Astrocyte (in vitro differentiated cells and primary cell): ENCODE data around the gene LHCGR. TPM values are rescaled to one million over a fixed set of nuclear protein-coding genes. Genes with fewer than 3 reads are reported as not detected.

Experiments used
- DNase-seq: peaks from one replicate; pipeline ENCODE4 v3.0.0-alpha.2; 2010; ENCODE audit warnings: low read depth
- FAIRE-seq: peaks from 2 replicates; lab custom pipeline; 2011; peaks lifted over from hg19 to GRCh38; lab: Jason Lieb, UNC
- H2AFZ ChIP-seq: 2 replicates; pipeline ENCODE4 v1.6.0; 2012; ENCODE audit warnings: low read depth, low read length, inconsistent platforms
- H3K27ac ChIP-seq: 2 replicates; pipeline ENCODE4 v1.5.1; 2011; ENCODE audit warnings: low read depth, low read length, inconsistent platforms
- H3K27me3 ChIP-seq: 2 replicates; pipeline ENCODE4 v1.6.0; 2011; ENCODE audit warnings: low read length, inconsistent platforms; ENCODE audit not compliant: insufficient read depth
- H3K36me3 ChIP-seq: 2 replicates; pipeline ENCODE4 v1.5.1; 2011; ENCODE audit warnings: low read length, inconsistent platforms; ENCODE audit not compliant: insufficient read depth
- H3K4me1 ChIP-seq: 2 replicates; pipeline ENCODE4 v1.5.1; 2011; ENCODE audit warnings: low read length, inconsistent platforms; ENCODE audit not compliant: insufficient read depth
- H3K4me2 ChIP-seq: 2 replicates; pipeline ENCODE4 v1.6.0; 2012; ENCODE audit warnings: low read length, inconsistent platforms
- H3K4me3 ChIP-seq: 2 replicates; pipeline ENCODE4 v1.5.1; 2011; ENCODE audit warnings: low read depth, mild to moderate bottlenecking, low read length, inconsistent platforms; ENCODE audit not compliant: insufficient read depth
- H3K79me2 ChIP-seq: 2 replicates; pipeline ENCODE4 v1.6.0; 2012; ENCODE audit warnings: mild to moderate bottlenecking, low read length, inconsistent platforms; ENCODE audit not compliant: insufficient read depth
- H3K9ac ChIP-seq: 2 replicates; pipeline ENCODE4 v1.6.0; 2012; ENCODE audit warnings: mild to moderate bottlenecking, low read length, inconsistent platforms
- H3K9me3 ChIP-seq: 2 replicates; pipeline ENCODE4 v1.5.1; 2012; ENCODE audit warnings: low read depth, mild to moderate bottlenecking, low read length, inconsistent platforms; ENCODE audit not compliant: insufficient read depth
- H4K20me1 ChIP-seq: 2 replicates; pipeline ENCODE4 v1.6.0; 2012; ENCODE audit warnings: low read length, inconsistent platforms; ENCODE audit not compliant: insufficient read depth
- H3K27ac Mint-ChIP-seq: one replicate; pipeline ENCODE4 v1.8.0; 2021; ENCODE audit warnings: mild to moderate bottlenecking, mixed read lengths; ENCODE audit not compliant: unreplicated experiment
- H3K27me3 Mint-ChIP-seq: one replicate; pipeline ENCODE4 v1.8.0; 2021; ENCODE audit warnings: low read depth, mixed read lengths; ENCODE audit not compliant: unreplicated experiment
- H3K36me3 Mint-ChIP-seq: one replicate; pipeline ENCODE4 v1.8.0; 2021; ENCODE audit warnings: low read depth, mixed read lengths; ENCODE audit not compliant: unreplicated experiment
- H3K4me1 Mint-ChIP-seq: one replicate; pipeline ENCODE4 v1.8.0; 2021; ENCODE audit warnings: low read depth, mixed read lengths; ENCODE audit not compliant: unreplicated experiment
- H3K4me3 Mint-ChIP-seq: one replicate; pipeline ENCODE4 v1.8.0; 2021; ENCODE audit warnings: mild to moderate bottlenecking, moderate library complexity, mixed read lengths; ENCODE audit not compliant: unreplicated experiment
- H3K9me3 Mint-ChIP-seq: one replicate; pipeline ENCODE4 v1.8.0; 2021; ENCODE audit warnings: mild to moderate bottlenecking, mixed read lengths; ENCODE audit not compliant: unreplicated experiment
- EZH2 ChIP-seq: IDR thresholded peaks from 2 replicates; pipeline ENCODE4 v1.6.1; 2012; ENCODE audit warnings: mild to moderate bottlenecking, low read length, inconsistent platforms; ENCODE audit not compliant: insufficient read depth
- total RNA-seq: library from RNA; stranded (reverse); gene quantifications from 2 replicates; pipeline ENCODE4 v1.2.1, GENCODE V29; 2021
- TF ChIP-seq, protein P1 (sequence below): IDR thresholded peaks from 2 replicates; pipeline ENCODE4 v1.5.1; 2011; ENCODE audit warnings: low read depth, mild to moderate bottlenecking, inconsistent platforms, low read length, moderate library complexity; ENCODE audit not compliant: insufficient read depth

The LHCGR gene
- total RNA-seq, 1 donor from 2014 or later: not detected

DNA sequence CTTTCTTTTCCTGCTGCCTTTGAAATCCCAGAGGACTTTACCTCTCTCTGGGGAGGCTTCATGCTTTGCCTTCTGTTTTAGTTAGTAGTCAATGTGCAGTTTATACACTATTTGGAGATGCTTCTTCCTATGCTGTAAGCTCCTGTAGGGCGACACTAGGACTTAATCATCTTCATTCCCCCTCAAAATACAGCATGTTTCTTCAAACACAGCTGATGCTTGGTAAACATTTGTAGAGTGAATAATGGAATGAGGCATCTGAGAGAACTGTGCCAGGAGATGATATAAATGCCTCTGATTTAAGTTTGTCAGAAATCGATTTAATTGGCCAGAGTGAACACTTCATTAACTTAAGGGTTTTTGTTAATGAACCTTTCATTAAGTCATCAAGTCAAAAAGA lies 43.4 kb downstream of the LHCGR start:
- Histone ChIP-seq H3K9ac (no peak overlapping the region), H3K9me3 (no peaks in the 10 kb centered on the region), H3K27ac (no peak overlapping the region), H3K4me3 (no peak overlapping the region), H3K36me3 (no peaks in the 10 kb centered on the region), H4K20me1 (no peaks in the 10 kb centered on the region), H3K4me2 (no peak overlapping the region), H3K27me3 (no peaks in the 10 kb centered on the region), H3K79me2 (no peaks in the 10 kb centered on the region), H2AFZ (no peak overlapping the region), H3K4me1 (peaks cover 7% of the 10 kb centered on the region)
- Mint-ChIP-seq H3K4me3 (no peak overlapping the region), H3K36me3 (no peaks in the 10 kb centered on the region), H3K4me1 (peaks cover 17% of the 10 kb centered on the region), H3K27me3 (no peaks in the 10 kb centered on the region), H3K9me3 (no peaks in the 10 kb centered on the region), H3K27ac (no peak overlapping the region)
- DNase-seq (no peak), FAIRE-seq (no peak)
- TF ChIP-seq, protein P1, sequence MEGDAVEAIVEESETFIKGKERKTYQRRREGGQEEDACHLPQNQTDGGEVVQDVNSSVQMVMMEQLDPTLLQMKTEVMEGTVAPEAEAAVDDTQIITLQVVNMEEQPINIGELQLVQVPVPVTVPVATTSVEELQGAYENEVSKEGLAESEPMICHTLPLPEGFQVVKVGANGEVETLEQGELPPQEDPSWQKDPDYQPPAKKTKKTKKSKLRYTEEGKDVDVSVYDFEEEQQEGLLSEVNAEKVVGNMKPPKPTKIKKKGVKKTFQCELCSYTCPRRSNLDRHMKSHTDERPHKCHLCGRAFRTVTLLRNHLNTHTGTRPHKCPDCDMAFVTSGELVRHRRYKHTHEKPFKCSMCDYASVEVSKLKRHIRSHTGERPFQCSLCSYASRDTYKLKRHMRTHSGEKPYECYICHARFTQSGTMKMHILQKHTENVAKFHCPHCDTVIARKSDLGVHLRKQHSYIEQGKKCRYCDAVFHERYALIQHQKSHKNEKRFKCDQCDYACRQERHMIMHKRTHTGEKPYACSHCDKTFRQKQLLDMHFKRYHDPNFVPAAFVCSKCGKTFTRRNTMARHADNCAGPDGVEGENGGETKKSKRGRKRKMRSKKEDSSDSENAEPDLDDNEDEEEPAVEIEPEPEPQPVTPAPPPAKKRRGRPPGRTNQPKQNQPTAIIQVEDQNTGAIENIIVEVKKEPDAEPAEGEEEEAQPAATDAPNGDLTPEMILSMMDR: no peak
- no peak for TF ChIP-seq EZH2

DNA sequence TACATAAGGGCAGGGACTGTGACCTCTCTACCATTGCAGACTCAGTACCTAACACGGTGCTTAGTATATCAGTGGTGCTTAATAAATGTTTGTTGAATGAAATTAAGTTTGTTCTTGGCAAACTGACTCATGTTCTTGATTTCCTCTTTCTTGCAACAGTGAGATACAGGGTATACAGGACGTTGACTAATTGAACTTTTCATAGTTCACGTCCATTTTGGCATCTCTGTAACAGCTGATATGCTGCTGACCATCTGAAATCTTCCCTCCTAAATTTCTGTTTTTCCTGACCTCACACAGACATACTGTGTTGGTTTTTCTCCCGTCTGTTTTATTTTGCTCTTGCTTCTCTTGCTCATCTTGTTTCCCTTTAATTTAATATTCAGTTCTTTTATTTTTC lies 44.2 kb downstream of the LHCGR start:
- TF ChIP-seq, protein P1: no peak
- TF ChIP-seq EZH2: no peak
- Mint-ChIP-seq H3K4me3 (no peak overlapping the region), H3K27me3 (no peaks in the 10 kb centered on the region), H3K27ac (no peak overlapping the region), H3K4me1 (peaks cover 17% of the 10 kb centered on the region), H3K9me3 (no peaks in the 10 kb centered on the region), H3K36me3 (no peaks in the 10 kb centered on the region)
- H3K4me1 ChIP-seq: peaks cover 7% of the 10 kb centered on the region
- no peak overlapping the region for H3K9ac ChIP-seq
- H4K20me1 ChIP-seq: no peaks in the 10 kb centered on the region
- FAIRE-seq: no peak
- no peaks in the 10 kb centered on the region for H3K9me3 ChIP-seq
- no peaks in the 10 kb centered on the region for H3K79me2 ChIP-seq
- DNase-seq: no peak
- no peak overlapping the region for H3K4me3 ChIP-seq
- H2AFZ ChIP-seq: no peak overlapping the region
- H3K27me3 ChIP-seq: no peaks in the 10 kb centered on the region
- no peaks in the 10 kb centered on the region for H3K36me3 ChIP-seq
- H3K4me2 ChIP-seq: no peak overlapping the region
- H3K27ac ChIP-seq: no peak overlapping the region

DNA sequence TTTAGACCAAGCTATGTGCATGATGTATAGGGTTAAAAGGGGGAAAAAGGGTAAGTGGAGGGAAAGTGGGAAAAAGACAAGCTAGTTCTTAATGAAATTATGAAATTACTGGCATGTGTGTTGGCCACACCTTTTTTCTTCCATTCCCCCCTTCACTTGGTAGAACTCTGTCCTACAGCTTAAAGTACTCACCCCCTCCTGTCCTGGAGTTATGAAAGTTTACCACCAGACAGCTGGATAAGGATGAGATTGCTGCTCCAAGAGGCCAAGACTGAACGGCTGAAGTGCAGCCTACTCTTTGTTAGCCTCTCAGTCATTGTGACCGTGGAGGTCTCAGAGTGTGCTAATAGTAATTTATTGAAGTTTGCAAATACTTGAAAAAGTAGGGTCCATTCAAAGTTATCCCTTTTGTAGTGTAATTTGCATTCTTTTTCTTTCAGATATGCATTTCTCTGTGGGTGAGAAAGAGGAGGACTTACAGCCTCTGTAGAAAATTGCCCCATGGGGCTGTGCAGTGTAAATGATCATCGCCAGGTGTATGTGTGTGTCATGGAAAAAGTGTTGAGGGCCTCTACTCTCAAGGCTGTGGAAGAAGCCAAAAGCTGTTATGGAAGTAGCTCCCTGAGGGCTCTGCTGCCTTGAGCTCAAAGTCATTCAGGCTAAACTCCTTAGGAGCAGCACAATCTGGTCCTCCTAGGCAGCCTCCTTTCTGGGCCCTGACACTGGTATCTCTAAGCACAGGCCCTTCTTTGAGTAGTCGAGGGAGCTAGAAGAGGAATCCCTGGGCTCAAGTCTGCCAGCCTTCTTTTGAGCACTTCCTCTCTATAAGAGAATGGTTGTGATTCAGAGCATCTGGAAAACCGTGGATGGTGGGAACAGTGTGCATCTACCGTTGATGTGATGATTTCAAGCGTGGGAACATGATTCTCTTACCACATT lies 46.2 kb downstream of the LHCGR start:
- Histone ChIP-seq H2AFZ (no peak overlapping the region), H3K27ac (no peak overlapping the region), H3K9ac (no peak overlapping the region), H3K36me3 (no peaks in the 10 kb centered on the region), H3K4me3 (no peak overlapping the region), H3K4me2 (no peak overlapping the region), H3K79me2 (no peaks in the 10 kb centered on the region), H3K9me3 (no peaks in the 10 kb centered on the region), H3K4me1 (no peaks in the 10 kb centered on the region), H3K27me3 (no peaks in the 10 kb centered on the region), H4K20me1 (no peaks in the 10 kb centered on the region)
- DNase-seq (no peak), FAIRE-seq (no peak)
- Mint-ChIP-seq H3K36me3 (no peaks in the 10 kb centered on the region), H3K27ac (no peak overlapping the region), H3K4me3 (no peak overlapping the region), H3K4me1 (peaks cover 2% of the 10 kb centered on the region), H3K9me3 (no peaks in the 10 kb centered on the region), H3K27me3 (no peaks in the 10 kb centered on the region)
- TF ChIP-seq EZH2: no peak
- TF ChIP-seq, protein P1: no peak
